ENCODE measurements around the gene ZNF292.

GRCh38 chr6:87289571-87289970 is 134.2 kb downstream of the ZNF292 start:
- TF ChIP-seq CTCF (IDR thresholded peaks at IDR 0.05) (no peak), REST (IDR thresholded peaks at IDR 0.05; ENCODE audit: low read depth, low read length) (no peak), RAD21 (IDR thresholded peaks at IDR 0.05; ENCODE audit: low read length) (no peak), CHD2 (IDR thresholded peaks at IDR 0.05; ENCODE audit: low read length, partially characterized antibody) (no peak), SMC3 (IDR thresholded peaks at IDR 0.05; ENCODE audit: low read depth, low read length) (no peak), IRF3 (IDR thresholded peaks at IDR 0.05; ENCODE audit: low read depth, low read length) (no peak), POLR2AphosphoS5 (IDR thresholded peaks at IDR 0.05; ENCODE audit: low read depth, low read length) (no peak), TCF12 (IDR thresholded peaks at IDR 0.05) (no peak), EZH2phosphoT487 (IDR thresholded peaks at IDR 0.05; ENCODE audit: borderline replicate concordance, low read depth) (no peak), SIN3A (IDR thresholded peaks at IDR 0.05; ENCODE audit: borderline replicate concordance, low read depth, low read length) (no peak), TAF1 (IDR thresholded peaks at IDR 0.05; ENCODE audit: borderline replicate concordance, low read depth, low read length) (no peak), JUND (IDR thresholded peaks at IDR 0.05) (no peak)

All from SK-N-SH (cell line).